Smooth muscle cell (in vitro differentiated cells): Measurements from ENCODE around the gene SLC19A1. TPM values are rescaled to one million over a fixed set of nuclear protein-coding genes. Genes with fewer than 3 reads are reported as not detected.

Experiments used
- DNase-seq: peaks from one replicate; lab custom pipeline; 2025; ENCODE audit not compliant: unreplicated experiment; lab: John Stamatoyannopoulos, UW
- H2AFZ ChIP-seq: fragments of 200-600 bp; sonication (generic); 2 replicates; pipeline ENCODE4 v1.6.0; 2016; ENCODE audit warnings: antibody characterized with exemption, low read depth, mild to moderate bottlenecking
- H3F3A ChIP-seq: fragments of 200-600 bp; sonication (generic); 2 replicates; pipeline ENCODE4 v1.6.0; 2017; ENCODE audit warnings: antibody characterized with exemption, low read depth
- H3K27ac ChIP-seq: fragments of 200-600 bp; sonication (generic); 2 replicates; pipeline ENCODE4 v1.5.1; 2016; ENCODE audit warnings: low read depth, mild to moderate bottlenecking
- H3K27me3 ChIP-seq: fragments of 200-600 bp; sonication (generic); 2 replicates; pipeline ENCODE4 v1.6.1; 2016; ENCODE audit warnings: low read depth, mild to moderate bottlenecking
- H3K36me3 ChIP-seq: fragments of 200-600 bp; sonication (generic); 2 replicates; pipeline ENCODE4 v1.5.1; 2016; ENCODE audit warnings: low read depth
- H3K4me1 ChIP-seq: fragments of 200-600 bp; sonication (generic); 2 replicates; pipeline ENCODE4 v1.5.1; 2016; ENCODE audit warnings: low read depth
- H3K4me2 ChIP-seq: fragments of 200-600 bp; sonication (generic); 2 replicates; pipeline ENCODE4 v1.6.0; 2016; ENCODE audit warnings: mild to moderate bottlenecking
- H3K4me3 ChIP-seq: fragments of 200-600 bp; sonication (generic); 2 replicates; pipeline ENCODE4 v1.5.1; 2016; ENCODE audit warnings: mild to moderate bottlenecking
- H3K79me2 ChIP-seq: fragments of 200-600 bp; sonication (generic); 2 replicates; pipeline ENCODE4 v1.6.0; 2016; ENCODE audit warnings: low read depth, mild to moderate bottlenecking
- H3K9ac ChIP-seq: fragments of 200-600 bp; sonication (generic); 2 replicates; pipeline ENCODE4 v1.6.0; 2016; ENCODE audit warnings: low read depth
- H3K9me3 ChIP-seq: fragments of 200-600 bp; sonication (generic); replicated peaks from 2 replicates; pipeline ENCODE4 v1.5.1; 2016; ENCODE audit warnings: low read depth
- H4K20me1 ChIP-seq: fragments of 200-600 bp; sonication (generic); 2 replicates; pipeline ENCODE4 v1.6.0; 2016; ENCODE audit warnings: low read depth
- CTCF ChIP-seq: fragments of 200-600 bp; sonication (generic); IDR thresholded peaks from 2 replicates; pipeline ENCODE4 v1.5.1; 2017; ENCODE audit warnings: borderline replicate concordance, mild to moderate bottlenecking, antibody characterized with exemption; ENCODE audit not compliant: insufficient read depth, poor library complexity, severe bottlenecking
- WGBS: methylation state at CpG from one replicate; pipeline ENCODE4 v1.1.7; 2016; ENCODE audit warnings: low lambda C conversion rate; 5-methylcytosine and 5-hydroxymethylcytosine counted together
- polyA plus RNA-seq: library from polyadenylated mRNA; unstranded; fragments of >200 nt; fragmentation: Nextera tagmentation; extraction: Ambion mirVana; gene quantifications from 2 replicates; pipeline ENCODE4 v1.2.1, GENCODE V29; 2016
- total RNA-seq: library from RNA; depleted of rRNA; stranded (reverse); fragments of >200 nt; gene quantifications from 2 replicates; pipeline ENCODE4 v1.2.3, GENCODE V29; 2014

Gene SLC19A1
- total and polyA plus RNA-seq, 2 experiments from 2014 or later = 2.3 to 33.2 TPM

- H3K36me3 ChIP-seq = peaks cover 6% of the 10 kb centered on the region
- no peaks in the 10 kb centered on the region for H3K9me3 ChIP-seq
- H2AFZ ChIP-seq = no peak overlapping the region
- DNase-seq = no peak
- WGBS = 91% methylated on average over 23 of the region's 23 CpGs
- peak overlapping the region; percentile 24 for H3K4me2 ChIP-seq
- H3K4me1 ChIP-seq = no peaks in the 10 kb centered on the region
- peak overlapping the region; percentile 37 for H3K9ac ChIP-seq
- H3K79me2 ChIP-seq = peaks cover 98% of the 10 kb centered on the region
- no peak for TF ChIP-seq CTCF
- H3K4me3 ChIP-seq = no peak overlapping the region
- peaks cover 8% of the 10 kb centered on the region for H3F3A ChIP-seq
- H4K20me1 ChIP-seq = peaks cover 99% of the 10 kb centered on the region
- H3K27me3 ChIP-seq = no peaks in the 10 kb centered on the region
- peak overlapping the region; percentile 70 for H3K27ac ChIP-seq
Observed at GRCh38 chr21:45460011-45460565, 82.2 kb downstream of the SLC19A1 start.

GRCh38 chr21:45459171-45460010 lies 82.8 kb downstream of the SLC19A1 start:
- Histone ChIP-seq H3K9ac (peak overlapping the region; percentile 37), H2AFZ (no peak overlapping the region)
- WGBS = 95% methylated on average over 20 of the region's 23 CpGs

GRCh38 chr21:45458281-45459170 lies 83.7 kb downstream of the SLC19A1 start:
- WGBS = 96% methylated on average over 29 of the region's 30 CpGs
- no peak for DNase-seq
- Histone ChIP-seq H3K9me3 (no peaks in the 10 kb centered on the region), H2AFZ (no peak overlapping the region), H3K4me2 (no peak overlapping the region), H3K9ac (no peak overlapping the region), H3K27ac (no peak overlapping the region), H3K27me3 (no peaks in the 10 kb centered on the region), H3K4me3 (no peak overlapping the region), H3K79me2 (peaks cover 98% of the 10 kb centered on the region), H3F3A (peaks cover 8% of the 10 kb centered on the region), H4K20me1 (peaks cover 99% of the 10 kb centered on the region), H3K4me1 (no peaks in the 10 kb centered on the region), H3K36me3 (peaks cover 6% of the 10 kb centered on the region)
- no peak for TF ChIP-seq CTCF

More at GRCh38 chr21:45459171-45460010, 82.8 kb downstream of the SLC19A1 start:
- Histone ChIP-seq H3K4me1 (no peaks in the 10 kb centered on the region), H3K36me3 (peaks cover 6% of the 10 kb centered on the region), H3K27ac (peak overlapping the region; percentile 70), H3K4me3 (no peak overlapping the region), H3K4me2 (no peak overlapping the region), H4K20me1 (peaks cover 99% of the 10 kb centered on the region), H3F3A (peaks cover 8% of the 10 kb centered on the region), H3K79me2 (peaks cover 98% of the 10 kb centered on the region), H3K9me3 (no peaks in the 10 kb centered on the region), H3K27me3 (no peaks in the 10 kb centered on the region)
- no peak for DNase-seq
- no peak for TF ChIP-seq CTCF
